ENCODE results near the gene ITPR1.
A peak's percentile ranks its signal among the peaks of the same experiment; 100 is the strongest.

The ITPR1 gene

DNA sequence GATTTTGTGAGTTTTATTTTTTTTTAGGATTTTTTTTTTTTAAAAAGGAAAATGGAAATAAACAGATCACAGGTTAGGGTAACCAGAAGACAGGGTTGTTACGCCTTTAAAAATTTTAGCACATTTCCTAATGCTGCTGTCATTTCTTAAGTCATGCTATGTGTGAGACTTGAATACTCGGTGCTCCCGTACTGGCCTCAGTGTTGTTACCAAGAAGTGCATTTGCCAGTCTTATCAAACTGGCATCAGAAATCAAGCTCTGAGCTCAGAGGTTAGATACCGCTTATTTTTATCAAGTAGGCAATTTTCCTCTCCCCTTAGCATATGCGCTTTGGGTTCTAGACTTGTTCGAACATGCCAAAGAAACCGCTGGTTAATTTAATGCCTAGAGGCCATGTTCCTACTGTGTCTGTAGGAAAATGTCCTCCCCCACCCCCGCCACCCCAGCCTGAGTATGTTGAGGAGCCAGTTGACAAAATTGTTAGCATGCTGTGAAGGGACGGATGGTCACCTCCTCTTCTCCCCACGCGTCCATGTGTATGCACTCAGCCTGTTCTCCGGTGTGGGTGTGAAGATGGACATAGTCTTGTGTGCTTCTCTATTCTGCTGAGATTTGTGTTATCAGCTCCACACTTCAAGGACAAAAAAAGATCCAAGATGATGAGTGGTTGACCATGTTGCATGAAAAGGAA, 88.9 kb downstream of the ITPR1 start (continued):
- TF ChIP-seq, protein P1, sequence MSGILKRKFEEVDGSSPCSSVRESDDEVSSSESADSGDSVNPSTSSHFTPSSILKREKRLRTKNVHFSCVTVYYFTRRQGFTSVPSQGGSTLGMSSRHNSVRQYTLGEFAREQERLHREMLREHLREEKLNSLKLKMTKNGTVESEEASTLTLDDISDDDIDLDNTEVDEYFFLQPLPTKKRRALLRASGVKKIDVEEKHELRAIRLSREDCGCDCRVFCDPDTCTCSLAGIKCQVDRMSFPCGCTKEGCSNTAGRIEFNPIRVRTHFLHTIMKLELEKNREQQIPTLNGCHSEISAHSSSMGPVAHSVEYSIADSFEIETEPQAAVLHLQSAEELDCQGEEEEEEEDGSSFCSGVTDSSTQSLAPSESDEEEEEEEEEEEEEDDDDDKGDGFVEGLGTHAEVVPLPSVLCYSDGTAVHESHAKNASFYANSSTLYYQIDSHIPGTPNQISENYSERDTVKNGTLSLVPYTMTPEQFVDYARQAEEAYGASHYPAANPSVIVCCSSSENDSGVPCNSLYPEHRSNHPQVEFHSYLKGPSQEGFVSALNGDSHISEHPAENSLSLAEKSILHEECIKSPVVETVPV (CRISPR knock-in tag; IDR thresholded peaks at IDR 0.05) = no peak
- TF ChIP-seq CSDC2 (CRISPR knock-in tag; IDR thresholded peaks at IDR 0.05) = no peak
- no peak for TF ChIP-seq ZFP30 (CRISPR knock-in tag; IDR thresholded peaks at IDR 0.05)

DNA sequence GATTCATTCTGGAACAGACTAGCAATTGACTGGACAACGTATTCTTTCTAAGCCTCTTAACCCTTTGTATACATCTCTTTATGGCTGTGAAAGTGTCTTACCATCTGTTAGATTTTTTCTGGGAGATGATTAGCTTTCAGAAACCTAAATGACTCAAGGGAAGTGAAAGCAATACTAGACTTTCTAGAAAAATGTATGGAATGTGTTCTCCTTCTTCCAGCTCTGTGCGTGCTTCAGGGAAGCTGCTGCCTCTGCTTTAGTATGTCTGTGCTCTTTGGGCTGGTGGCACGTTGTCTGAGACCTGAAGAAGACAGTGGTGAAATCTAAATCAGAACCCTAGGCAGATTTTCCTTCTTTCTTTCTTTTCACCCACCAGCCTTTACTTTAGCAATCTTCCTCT, 89.5 kb downstream of the ITPR1 start:
- peak; percentile 73 for ATAC-seq
- TF ChIP-seq BACH2 (CRISPR knock-in tag; IDR thresholded peaks at IDR 0.05; ENCODE audit: borderline replicate concordance) = no peak
- TF ChIP-seq ZFP30 (CRISPR knock-in tag; IDR thresholded peaks at IDR 0.05) = no peak
- TF ChIP-seq GLIS3 (CRISPR knock-in tag; IDR thresholded peaks at IDR 0.05) = no peak
- TF ChIP-seq, protein P1 (CRISPR knock-in tag; IDR thresholded peaks at IDR 0.05) = no peak
- TF ChIP-seq TCF4 (CRISPR knock-in tag; IDR thresholded peaks at IDR 0.05; ENCODE audit: borderline replicate concordance) = no peak
- TF ChIP-seq ZC3H10 (CRISPR knock-in tag; IDR thresholded peaks at IDR 0.05) = no peak
- no peak for TF ChIP-seq ESRRG (CRISPR knock-in tag; IDR thresholded peaks at IDR 0.05)
- no peak for TF ChIP-seq RARB (CRISPR knock-in tag; IDR thresholded peaks at IDR 0.05)
- TF ChIP-seq, protein P2, sequence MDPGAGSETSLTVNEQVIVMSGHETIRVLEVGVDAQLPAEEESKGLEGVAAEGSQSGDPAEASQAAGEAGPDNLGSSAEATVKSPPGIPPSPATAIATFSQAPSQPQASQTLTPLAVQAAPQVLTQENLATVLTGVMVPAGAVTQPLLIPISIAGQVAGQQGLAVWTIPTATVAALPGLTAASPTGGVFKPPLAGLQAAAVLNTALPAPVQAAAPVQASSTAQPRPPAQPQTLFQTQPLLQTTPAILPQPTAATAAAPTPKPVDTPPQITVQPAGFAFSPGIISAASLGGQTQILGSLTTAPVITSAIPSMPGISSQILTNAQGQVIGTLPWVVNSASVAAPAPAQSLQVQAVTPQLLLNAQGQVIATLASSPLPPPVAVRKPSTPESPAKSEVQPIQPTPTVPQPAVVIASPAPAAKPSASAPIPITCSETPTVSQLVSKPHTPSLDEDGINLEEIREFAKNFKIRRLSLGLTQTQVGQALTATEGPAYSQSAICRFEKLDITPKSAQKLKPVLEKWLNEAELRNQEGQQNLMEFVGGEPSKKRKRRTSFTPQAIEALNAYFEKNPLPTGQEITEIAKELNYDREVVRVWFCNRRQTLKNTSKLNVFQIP (CRISPR knock-in tag; IDR thresholded peaks at IDR 0.05; ENCODE audit: borderline replicate concordance, low read depth) = no peak
- TF ChIP-seq ZFP3 (CRISPR knock-in tag; IDR thresholded peaks at IDR 0.05) = no peak
- TF ChIP-seq, protein P3, sequence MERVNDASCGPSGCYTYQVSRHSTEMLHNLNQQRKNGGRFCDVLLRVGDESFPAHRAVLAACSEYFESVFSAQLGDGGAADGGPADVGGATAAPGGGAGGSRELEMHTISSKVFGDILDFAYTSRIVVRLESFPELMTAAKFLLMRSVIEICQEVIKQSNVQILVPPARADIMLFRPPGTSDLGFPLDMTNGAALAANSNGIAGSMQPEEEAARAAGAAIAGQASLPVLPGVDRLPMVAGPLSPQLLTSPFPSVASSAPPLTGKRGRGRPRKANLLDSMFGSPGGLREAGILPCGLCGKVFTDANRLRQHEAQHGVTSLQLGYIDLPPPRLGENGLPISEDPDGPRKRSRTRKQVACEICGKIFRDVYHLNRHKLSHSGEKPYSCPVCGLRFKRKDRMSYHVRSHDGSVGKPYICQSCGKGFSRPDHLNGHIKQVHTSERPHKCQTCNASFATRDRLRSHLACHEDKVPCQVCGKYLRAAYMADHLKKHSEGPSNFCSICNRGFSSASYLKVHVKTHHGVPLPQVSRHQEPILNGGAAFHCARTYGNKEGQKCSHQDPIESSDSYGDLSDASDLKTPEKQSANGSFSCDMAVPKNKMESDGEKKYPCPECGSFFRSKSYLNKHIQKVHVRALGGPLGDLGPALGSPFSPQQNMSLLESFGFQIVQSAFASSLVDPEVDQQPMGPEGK (CRISPR knock-in tag; IDR thresholded peaks at IDR 0.05; ENCODE audit: borderline replicate concordance) = no peak
- no peak for TF ChIP-seq PPARA (CRISPR knock-in tag; IDR thresholded peaks at IDR 0.05; ENCODE audit: borderline replicate concordance)
- TF ChIP-seq CSDC2 (CRISPR knock-in tag; IDR thresholded peaks at IDR 0.05) = no peak
- TF ChIP-seq TOX (CRISPR knock-in tag; IDR thresholded peaks at IDR 0.05; ENCODE audit: borderline replicate concordance) = no peak
- no peak for TF ChIP-seq ARNTL (CRISPR knock-in tag; IDR thresholded peaks at IDR 0.05; ENCODE audit: borderline replicate concordance, low read depth)
- TF ChIP-seq, protein P4, sequence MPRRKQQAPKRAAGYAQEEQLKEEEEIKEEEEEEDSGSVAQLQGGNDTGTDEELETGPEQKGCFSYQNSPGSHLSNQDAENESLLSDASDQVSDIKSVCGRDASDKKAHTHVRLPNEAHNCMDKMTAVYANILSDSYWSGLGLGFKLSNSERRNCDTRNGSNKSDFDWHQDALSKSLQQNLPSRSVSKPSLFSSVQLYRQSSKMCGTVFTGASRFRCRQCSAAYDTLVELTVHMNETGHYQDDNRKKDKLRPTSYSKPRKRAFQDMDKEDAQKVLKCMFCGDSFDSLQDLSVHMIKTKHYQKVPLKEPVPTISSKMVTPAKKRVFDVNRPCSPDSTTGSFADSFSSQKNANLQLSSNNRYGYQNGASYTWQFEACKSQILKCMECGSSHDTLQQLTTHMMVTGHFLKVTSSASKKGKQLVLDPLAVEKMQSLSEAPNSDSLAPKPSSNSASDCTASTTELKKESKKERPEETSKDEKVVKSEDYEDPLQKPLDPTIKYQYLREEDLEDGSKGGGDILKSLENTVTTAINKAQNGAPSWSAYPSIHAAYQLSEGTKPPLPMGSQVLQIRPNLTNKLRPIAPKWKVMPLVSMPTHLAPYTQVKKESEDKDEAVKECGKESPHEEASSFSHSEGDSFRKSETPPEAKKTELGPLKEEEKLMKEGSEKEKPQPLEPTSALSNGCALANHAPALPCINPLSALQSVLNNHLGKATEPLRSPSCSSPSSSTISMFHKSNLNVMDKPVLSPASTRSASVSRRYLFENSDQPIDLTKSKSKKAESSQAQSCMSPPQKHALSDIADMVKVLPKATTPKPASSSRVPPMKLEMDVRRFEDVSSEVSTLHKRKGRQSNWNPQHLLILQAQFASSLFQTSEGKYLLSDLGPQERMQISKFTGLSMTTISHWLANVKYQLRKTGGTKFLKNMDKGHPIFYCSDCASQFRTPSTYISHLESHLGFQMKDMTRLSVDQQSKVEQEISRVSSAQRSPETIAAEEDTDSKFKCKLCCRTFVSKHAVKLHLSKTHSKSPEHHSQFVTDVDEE (CRISPR knock-in tag; IDR thresholded peaks at IDR 0.05) = no peak

DNA sequence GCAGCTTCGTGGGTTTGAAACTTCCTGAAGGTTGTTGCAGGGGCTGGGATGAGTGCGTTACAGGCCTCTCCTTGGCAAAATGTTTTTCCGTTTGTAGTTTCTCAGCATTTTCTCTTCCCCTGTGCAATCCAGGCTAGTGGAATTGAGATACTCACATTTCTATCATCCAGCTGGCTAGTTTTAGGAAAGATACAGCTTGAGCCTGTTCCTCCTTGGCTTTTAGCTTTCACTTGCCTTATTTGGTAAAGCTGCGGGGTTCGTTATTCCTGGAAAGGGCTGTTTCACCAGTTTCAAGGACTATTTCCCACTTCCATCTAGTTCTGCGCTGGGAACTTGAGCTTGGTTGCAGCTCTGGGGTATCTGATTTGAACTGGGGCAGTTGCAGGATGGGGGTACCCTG, 90.3 kb downstream of the ITPR1 start:
- ATAC-seq = no peak

More for the DNA sequence above, 90.3 kb downstream of the ITPR1 start:
- TF ChIP-seq CSDC2 (CRISPR knock-in tag; IDR thresholded peaks at IDR 0.05) (no peak), ZC3H10 (CRISPR knock-in tag; IDR thresholded peaks at IDR 0.05) (no peak), RARB (CRISPR knock-in tag; IDR thresholded peaks at IDR 0.05) (no peak), ZFP3 (CRISPR knock-in tag; IDR thresholded peaks at IDR 0.05) (no peak), GLIS3 (CRISPR knock-in tag; IDR thresholded peaks at IDR 0.05) (no peak), OSR1 (CRISPR knock-in tag; IDR thresholded peaks at IDR 0.05) (no peak), ZNF565 (CRISPR knock-in tag; conservative IDR thresholded peaks at IDR 0.05; ENCODE audit: low read depth) (no peak), ESRRG (CRISPR knock-in tag; IDR thresholded peaks at IDR 0.05) (no peak), ISL1 (CRISPR knock-in tag; IDR thresholded peaks at IDR 0.05) (no peak), ARNTL (CRISPR knock-in tag; IDR thresholded peaks at IDR 0.05; ENCODE audit: borderline replicate concordance, low read depth) (no peak), ZNF70 (CRISPR knock-in tag; IDR thresholded peaks at IDR 0.05) (no peak), BACH2 (CRISPR knock-in tag; IDR thresholded peaks at IDR 0.05; ENCODE audit: borderline replicate concordance) (no peak), TCF4 (CRISPR knock-in tag; IDR thresholded peaks at IDR 0.05; ENCODE audit: borderline replicate concordance) (no peak), PPARA (CRISPR knock-in tag; IDR thresholded peaks at IDR 0.05; ENCODE audit: borderline replicate concordance) (no peak)
- TF ChIP-seq, protein P5, sequence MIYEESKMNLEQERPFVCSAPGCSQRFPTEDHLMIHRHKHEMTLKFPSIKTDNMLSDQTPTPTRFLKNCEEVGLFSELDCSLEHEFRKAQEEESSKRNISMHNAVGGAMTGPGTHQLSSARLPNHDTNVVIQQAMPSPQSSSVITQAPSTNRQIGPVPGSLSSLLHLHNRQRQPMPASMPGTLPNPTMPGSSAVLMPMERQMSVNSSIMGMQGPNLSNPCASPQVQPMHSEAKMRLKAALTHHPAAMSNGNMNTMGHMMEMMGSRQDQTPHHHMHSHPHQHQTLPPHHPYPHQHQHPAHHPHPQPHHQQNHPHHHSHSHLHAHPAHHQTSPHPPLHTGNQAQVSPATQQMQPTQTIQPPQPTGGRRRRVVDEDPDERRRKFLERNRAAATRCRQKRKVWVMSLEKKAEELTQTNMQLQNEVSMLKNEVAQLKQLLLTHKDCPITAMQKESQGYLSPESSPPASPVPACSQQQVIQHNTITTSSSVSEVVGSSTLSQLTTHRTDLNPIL (CRISPR knock-in tag; IDR thresholded peaks at IDR 0.05; ENCODE audit: low read depth) = no peak
- TF ChIP-seq, protein P3 (CRISPR knock-in tag; IDR thresholded peaks at IDR 0.05; ENCODE audit: borderline replicate concordance) = no peak
- TF ChIP-seq, protein P2 (CRISPR knock-in tag; IDR thresholded peaks at IDR 0.05; ENCODE audit: borderline replicate concordance, low read depth) = no peak

Data from SK-N-SH treated with all-trans-retinoic acid at 6 μM for 48 hours (cell line).